ENCODE measurements around the gene STK11IP.

Gene STK11IP

DNA sequence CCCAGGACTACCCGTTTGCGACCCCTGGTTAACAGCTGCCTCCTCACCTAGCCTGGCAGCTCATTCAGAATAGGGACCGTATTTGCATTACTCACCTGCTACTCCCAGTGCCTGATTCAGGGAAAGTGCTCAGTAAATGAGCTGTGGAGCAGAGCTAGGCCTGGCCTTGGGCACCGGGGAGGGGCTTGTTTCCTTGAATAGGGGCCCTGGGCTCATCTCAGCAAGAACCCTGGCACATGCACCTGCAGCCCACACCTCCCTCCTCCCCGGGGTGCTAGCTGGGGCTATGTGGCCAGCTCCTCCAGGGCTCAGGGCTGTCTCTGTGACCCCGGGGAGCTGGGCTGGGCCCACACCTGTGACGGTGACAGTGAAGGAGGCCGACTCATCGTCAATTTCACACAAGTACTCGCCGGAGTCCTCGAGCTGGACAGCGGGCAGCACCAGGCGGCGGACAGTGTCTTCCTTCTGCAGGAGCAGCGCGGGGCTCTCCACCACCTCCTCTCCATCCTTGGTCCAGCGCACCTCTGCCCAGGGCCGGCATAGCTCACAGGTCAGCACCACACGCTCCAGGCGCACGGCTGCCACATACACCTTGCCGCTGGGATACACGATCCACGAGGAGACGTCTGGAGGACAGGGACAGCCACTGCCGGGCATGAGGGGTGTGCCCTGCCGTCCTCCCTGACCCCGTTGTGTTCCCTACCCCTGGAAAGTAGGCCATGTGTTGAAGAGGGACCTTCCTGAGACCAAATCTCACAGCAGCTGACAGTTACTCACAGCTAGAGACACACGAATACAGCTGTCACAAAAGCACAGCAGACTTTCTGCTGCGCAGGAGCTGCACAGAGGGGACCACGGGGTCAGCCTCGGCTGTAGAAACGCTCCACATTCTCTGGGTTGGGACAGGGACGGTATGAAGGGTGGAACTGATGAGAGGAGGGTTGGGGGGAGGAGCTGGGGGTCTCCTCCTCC lies 35.3 kb upstream of the STK11IP start:
- DNase-seq (ENCODE audit: low read depth, low spot score) = no peak

DNA sequence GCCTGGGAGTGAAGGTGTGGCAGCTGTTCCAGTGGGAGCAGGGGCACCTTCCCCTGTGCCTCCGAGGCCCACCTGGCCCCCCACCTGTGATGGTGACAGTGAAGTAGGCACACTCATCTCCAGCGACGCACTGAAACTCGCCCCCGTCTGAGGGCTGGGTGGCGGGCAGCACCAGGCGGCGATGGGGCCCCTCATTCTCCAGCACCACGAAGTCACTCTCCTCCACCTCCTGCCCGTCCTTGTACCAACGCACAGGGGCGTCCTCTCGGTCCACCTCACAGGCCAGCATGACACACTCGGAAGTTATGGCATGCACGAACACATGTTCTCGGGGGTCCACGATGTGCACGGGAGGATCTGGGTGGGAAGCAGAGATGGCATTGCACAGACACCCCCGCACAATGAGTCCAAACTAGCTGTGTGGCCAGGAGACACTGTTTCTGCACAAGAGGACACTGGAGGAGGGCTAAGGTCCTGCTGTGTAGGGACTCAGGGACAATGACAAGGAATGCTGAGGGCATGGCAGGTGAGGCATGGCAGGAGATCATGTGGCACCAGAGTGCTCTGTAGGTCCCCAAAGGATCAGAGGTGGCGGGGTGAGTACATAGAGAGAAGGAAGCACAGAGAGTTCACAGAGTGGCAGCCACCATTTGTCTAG lies 34.3 kb upstream of the STK11IP start:
- DNase-seq (ENCODE audit: low read depth, low spot score) = no peak

DNA sequence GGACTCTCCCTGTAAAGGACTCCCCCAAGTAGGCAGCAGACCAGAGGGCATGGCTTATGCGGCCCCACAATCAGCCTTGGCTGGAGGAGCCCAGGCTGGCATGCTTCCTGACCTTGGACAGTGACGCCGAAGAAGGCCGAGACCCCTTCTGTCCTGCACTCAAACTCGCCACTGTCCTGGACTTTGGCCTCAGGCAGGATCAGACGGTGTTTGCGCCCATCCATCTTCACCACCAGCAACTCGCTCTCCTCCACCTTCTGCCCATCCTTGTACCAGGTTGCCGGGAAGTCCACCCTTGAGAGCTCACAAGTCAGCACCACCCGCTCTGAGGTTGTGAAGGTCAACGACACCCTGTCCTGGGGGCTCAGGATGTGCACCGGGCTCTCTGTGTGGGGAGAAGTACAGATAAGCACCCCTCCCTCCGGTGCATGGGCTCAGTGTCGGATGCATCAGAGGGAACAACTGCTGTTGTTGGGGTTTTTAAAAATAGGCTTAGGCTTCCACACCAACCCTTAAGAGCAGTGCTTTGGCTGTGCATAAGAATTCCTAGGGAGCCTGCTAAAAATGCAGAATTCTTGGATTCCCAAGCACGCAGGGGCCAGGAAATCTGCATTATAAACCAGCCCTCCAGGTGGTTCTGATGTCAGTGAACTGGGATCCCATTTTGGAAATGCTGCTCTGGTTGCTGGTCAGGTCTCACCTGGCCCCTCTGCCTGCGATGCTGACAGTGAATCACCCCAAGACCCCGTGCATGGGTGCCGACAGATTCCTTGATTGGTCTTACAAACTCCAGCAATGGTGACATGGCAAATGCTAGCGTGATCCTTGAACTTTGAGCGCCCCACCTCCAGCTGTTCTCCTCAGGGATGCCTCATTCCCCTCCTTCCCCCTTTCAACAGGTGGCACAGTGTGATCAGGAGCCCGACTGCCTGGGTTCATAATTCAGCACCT lies 32.3 kb upstream of the STK11IP start:
- no peak for DNase-seq (ENCODE audit: low read depth, low spot score)

DNA sequence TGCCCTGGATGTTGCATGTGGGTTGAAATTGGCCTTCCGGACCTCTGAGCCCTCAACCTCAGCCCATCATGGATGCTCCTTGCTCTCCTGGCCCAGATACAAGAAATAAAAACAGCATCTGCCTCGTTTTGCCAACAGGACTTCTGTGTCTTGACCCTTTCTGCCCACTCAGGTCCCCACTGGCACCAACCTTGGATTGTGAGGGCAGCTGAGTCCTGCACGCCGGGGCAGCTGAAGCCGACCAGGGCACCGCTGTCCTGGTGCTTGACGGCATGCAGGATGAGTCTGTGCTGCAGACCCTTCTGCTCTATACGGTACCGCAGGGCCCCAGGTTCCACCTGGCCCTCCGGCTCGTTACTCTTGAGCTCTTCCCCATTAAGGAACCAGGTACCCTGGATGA lies 31.0 kb upstream of the STK11IP start:
- no peak for DNase-seq (ENCODE audit: low read depth, low spot score)

DNA sequence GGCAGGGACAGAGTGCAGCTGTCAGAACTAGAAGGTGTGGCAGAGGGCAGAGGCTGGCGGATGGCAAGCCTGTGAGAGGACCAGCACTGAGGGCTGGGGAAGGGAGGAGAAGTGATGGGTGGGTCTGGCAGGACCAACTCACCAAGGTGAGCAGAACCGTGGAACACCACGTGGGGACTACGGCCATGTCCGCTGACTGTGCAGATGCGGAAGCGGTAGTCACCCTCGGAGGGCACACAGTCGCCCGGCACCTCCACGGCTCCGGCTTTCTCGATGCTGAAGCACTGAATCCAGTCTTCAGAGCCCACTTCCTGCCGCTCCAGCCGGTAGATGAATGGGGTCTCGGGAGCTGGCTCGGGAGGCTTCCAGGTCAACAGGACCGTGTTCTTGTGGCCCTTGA lies 30.5 kb upstream of the STK11IP start:
- DNase-seq (ENCODE audit: low read depth, low spot score) = no peak

DNA sequence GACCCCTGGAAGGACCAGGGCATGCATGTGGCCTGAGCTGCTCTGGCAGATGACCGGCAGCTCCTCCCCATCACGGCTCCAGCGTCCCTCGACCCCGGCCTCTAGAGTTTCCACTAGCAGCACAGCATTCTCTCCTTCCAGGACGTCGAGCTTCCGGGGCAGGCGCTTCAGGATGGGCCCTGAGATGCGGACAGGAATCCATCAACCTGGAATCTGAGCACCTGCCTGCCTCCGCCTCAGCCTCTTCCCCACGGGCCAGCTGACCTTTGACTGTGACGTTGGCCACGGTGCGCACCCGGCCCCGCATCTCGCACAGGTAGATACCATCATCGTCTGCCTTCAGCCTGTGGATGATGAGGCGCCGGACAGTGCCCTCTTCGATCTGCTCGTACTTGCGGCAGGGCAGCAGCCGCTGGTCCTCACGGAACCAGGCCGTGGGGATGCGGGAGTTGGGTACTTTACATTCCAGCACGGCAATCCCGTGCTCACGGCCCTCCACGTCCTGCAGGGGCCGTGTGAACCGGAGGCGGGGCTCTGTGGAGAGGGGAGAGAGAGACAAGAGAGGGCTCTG lies 29.8 kb upstream of the STK11IP start:
- DNase-seq (ENCODE audit: low read depth, low spot score) = no peak

DNA sequence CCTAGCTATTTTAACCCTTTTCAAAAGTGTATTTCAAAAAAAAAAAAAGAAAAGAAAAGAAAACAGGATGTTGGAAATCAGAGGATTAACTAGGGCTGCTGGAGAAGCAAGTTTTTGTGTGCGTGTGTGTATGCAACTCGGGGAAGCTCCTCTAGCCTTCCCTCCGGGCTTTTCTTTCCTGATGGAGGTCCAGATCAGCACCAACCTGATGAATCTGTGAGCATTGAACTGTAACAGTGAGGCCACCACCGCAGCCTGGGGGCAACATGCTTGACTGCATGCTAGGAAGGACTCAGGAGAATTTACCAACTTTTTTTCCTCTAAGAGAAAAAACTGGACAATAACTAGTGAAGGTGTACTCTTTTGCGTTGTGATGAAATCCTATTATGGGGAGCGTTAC lies 28.6 kb upstream of the STK11IP start:
- DNase-seq (ENCODE audit: low read depth, low spot score) = no peak

DNA sequence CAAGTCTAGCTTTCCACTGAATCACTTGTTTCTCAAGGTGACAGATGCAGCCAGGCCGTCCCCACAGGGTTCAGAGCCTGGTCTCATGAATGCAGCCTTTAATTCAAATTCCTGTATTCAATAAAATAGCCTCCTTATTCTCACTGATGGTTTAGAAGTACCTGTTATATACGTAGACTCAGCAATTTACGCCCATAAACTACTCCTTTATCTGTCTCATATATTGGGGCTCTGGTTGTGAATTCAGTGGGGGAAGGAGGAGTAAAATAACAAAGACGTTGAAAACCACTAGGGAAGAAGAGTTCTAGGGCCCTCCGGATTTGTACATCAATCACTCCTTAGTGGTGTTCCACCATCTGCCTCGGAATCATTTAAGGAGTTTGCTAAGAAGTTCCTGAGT lies 28.0 kb upstream of the STK11IP start:
- no peak for DNase-seq (ENCODE audit: low read depth, low spot score)

DNA sequence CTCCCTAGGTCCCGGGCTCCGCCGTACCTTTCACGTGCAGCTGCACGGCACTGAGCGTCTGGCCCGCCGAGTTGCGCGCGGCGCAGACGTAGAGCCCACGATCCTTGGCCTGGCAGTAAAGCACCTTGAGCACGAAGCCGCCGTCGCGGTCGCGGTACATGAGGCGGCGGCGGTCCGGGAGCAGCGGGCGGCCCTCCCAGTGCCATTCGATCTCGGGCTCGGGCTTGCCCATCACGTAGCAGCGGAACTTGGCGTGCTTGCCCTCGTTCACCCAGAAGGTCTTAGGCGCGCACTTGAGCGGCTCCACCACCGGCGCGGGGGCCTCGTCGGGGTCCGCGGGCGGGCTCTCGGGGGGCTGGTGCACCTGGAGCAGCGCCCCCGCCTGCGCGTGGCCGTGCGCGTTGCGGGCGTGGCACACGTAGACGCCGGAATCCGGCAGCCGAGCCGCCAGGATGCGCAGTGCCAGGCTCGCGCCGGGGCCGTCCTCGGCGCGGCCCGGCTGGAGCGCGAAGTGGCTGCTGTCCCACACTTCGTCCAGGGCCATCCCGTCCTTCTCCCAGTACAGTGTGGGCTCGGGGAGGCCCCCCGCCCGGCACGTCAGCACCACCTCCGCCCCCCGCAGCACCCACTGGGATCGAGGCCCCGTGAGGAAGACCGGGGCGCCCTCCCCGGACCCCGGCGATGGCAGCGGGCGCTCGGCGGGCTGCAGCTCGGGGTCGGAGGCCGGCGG lies 27.3 kb upstream of the STK11IP start:
- DNase-seq (ENCODE audit: low read depth, low spot score) = no peak

DNA sequence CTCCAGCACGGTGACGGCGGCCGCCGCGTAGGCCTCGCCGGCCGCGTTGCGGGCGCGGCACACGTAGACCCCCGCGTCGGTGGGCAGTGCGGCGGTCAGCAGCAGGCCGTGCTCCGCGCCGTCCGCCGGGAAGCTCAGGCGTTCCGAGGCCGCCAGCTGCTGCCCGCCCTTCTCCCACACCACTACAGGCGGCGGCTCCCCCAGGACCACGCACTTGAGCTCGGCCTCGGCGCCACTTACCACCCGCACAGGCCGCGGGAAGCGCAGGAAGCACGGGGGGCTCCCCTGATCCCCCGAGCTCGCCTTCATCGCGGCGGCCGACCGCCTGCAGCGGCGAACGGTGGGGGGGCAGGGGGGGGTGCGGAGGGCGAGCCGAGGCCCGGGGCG lies 26.7 kb upstream of the STK11IP start:
- DNase-seq (ENCODE audit: low read depth, low spot score) = no peak

DNA sequence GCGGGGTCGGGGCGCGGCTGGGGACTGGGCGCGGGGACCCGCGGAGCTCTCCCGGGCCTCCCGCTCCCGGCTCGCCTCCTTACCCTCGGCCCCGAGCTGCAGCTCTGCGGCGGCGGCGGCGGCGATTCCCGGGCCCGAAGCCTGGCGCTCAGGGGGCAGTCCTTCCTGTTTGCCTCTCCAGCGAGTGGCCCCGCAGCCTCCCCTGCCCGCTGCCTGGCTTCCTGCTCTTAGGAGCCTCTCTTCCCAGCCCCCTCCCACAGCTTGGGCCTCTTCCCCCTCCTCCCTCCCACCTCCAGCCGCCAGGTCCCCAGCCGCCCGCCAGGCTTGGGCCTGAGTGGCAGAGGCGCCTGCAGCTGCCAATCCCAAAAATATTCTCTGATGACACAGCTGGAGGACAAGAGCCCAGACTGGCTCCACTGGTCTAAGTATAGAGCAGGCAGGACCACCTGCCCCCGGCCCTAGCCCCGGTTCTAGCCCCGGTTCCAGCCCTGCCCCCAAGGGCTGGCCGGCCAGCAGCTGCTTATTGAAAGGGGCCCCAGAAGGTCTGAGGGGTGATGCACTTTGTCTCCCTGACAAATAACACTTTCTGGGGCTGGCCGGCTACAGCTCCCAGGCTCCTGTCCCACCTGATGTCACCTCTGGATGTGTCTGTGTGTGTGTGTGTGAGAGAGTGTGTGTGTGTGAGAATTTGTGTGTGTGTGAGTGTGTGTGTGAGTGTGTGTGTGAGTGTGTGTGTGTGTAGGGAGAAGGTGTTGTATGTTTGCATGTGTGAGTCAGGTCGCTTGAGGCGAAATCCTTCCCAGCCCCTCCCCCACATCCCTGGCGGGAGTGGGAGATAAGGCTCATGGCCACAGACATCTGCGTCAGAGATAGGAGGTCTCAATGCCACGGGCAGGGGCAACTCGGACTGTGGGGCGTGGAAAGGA lies 26.1 kb upstream of the STK11IP start, which contains the start of gene OBSL1:
OBSL1 (minus strand) TSS at position 229 of the 926 bp plus-strand sequence. CDS start 307 bp downstream, outside the sequence.
- no peak for DNase-seq (ENCODE audit: low read depth, low spot score)

DNA sequence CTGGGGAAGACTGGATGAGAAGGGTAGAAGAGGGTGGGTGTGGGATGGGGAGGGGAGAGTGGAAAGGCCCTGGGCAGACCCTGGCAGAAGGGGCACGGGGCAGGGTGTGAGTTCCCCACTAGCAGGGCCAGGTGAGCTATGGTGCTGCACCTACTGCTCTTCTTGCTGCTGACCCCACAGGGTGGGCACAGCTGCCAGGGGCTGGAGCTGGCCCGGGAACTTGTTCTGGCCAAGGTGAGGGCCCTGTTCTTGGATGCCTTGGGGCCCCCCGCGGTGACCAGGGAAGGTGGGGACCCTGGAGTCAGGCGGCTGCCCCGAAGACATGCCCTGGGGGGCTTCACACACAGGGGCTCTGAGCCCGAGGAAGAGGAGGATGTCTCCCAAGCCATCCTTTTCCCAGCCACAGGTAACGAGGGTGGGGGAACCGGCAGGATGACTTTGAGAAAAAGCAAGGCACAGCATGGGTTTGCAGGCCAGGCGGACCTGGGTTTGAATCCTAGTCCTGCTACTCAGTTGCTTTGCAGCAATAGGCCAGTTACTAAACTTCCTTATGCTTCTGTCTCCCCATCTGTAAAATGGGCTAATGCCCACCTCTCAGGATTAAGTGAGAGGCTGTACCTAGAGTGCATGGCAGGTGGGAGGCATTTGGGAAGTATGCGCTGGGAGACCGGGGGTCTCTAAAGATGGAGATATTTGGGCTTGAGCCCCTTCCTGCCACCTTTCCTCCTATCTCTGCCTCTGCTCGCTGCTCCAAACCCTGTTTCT lies 25.2 kb upstream of the STK11IP start, which contains the start of gene INHA:
INHA (plus strand) TSS at position 74 of the 765 bp plus-strand sequence; CDS start at position 139, 65 bp downstream.
- DNase-seq (ENCODE audit: low read depth, low spot score) = no peak

DNA sequence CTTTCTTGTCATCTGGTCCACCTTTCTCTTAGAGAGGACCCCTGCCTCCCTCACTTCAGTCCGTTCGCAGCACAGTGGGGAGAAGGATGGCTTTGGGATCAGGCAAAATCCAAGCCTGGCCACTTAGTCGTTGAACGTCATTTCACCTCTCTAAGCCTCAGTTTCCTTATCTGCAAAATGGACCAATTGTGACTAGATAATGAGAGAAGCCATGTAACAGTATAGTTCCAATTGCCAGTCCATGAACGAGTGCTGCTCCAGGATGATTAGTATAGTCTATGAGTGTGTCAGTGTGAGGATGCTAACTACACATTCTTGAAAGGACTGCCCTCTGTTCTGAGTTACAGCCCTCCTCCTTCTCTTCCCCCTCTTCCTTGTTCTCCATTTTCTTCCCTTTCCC lies 24.5 kb upstream of the STK11IP start:
- no peak for DNase-seq (ENCODE audit: low read depth, low spot score)

DNA sequence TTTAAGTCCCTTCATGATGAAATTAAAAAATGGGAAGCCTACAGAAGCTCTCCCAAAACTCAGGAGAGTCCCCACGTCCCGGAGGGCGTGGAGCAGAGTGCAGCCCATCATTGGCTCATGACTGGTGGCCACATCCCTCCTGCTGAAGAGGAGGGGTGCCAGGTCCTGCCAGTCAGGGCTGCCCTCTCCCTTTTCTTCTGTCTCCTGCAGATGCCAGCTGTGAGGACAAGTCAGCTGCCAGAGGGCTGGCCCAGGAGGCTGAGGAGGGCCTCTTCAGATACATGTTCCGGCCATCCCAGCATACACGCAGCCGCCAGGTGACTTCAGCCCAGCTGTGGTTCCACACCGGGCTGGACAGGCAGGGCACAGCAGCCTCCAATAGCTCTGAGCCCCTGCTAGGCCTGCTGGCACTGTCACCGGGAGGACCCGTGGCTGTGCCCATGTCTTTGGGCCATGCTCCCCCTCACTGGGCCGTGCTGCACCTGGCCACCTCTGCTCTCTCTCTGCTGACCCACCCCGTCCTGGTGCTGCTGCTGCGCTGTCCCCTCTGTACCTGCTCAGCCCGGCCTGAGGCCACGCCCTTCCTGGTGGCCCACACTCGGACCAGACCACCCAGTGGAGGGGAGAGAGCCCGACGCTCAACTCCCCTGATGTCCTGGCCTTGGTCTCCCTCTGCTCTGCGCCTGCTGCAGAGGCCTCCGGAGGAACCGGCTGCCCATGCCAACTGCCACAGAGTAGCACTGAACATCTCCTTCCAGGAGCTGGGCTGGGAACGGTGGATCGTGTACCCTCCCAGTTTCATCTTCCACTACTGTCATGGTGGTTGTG lies 23.0 kb upstream of the STK11IP start:
- no peak for DNase-seq (ENCODE audit: low read depth, low spot score)

DNA sequence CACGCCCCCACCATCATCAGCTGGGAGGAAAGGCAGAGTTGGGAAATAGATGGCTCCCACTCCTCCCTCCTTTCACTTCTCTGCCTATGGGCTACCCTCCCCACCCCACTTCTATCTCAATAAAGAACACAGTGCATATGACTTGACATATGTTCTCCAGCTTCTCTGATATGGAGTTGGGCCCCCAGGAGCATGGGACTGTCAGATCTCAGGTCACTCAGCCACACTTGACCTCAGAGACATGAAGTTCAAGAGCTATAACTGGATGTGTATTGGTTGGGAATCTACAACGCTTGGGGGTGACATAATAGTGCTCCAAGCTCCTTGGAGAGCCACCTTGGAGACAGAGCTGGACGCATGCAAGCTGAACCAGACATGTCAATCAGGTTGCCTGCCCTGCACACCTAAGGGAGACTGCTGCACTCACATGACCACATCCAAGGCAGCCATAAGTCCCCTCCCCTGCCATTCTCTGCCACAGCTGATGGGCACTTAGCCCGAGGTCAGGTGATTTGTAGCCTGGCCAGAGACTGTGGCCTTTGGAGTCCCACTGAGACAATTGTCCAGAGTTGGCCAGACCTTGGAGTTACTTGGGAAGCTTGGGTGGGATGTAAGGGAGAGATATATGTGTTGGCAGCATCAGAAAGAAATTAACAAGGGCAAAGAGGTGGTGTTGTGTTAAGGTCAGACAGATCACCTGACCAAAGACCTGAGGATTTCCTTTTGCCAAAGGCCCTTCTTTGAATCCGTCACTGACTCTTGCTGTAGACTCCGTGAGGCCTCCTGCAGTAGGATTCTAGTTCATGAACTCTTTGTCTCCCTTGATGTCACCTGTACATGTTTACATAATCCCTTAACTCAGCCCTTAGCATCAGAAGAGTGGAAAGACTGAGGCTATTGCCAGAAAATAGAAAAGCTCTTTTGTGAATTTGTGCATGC lies 21.8 kb upstream of the STK11IP start:
- DNase-seq (ENCODE audit: low read depth, low spot score) = no peak

DNA sequence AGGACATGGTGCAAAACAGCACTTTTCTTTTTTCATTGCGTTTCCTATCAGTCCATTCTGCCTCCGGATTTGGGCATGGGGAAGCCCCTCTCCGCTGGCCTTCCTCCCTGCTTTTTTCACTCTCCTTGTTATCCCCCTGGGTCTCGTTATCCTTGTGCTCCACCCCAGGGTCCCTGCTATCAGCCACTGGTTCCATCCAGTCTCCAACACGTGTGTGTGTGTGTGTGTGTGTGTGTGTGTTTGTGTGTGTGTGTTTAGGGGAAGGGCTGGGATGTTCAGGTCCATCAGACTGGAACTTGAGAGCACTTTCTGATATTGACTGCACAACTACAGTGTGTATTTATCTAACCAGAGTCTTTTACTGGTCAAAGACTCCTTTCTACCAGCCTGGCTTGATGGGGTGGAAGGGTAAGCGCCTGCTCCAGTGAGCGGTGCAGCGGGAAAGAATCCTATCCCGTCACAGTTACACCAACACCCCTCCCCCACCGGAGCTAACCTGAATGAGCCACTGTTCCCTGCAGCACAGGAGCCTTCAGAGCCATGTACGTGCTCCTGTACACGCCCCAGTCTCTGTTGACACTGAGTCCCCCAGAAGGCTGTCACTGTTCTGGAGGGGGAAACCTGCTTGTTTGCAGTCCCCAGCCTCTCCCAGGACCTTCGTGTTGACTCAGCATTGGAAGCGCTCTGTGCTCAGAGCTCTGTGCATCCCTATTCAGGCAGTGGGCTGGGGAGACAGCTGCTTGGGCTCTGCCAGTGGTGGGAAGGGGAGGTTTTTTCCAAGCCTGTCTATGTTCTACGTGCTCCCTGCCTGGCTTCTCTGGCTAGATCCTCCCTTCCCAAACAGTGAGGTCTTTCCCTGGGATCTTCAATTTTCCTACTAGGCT lies 20.9 kb upstream of the STK11IP start:
- DNase-seq (ENCODE audit: low read depth, low spot score) = no peak
